NCI-H2227 treated with DMSO at 0.1 percent for 48 hours (cell line): ENCODE data around the gene SPINT1.

Experiments
- DNase-seq: peaks from one replicate; lab custom pipeline; 2025; lab: John Stamatoyannopoulos, UW

The SPINT1 gene, protein sequence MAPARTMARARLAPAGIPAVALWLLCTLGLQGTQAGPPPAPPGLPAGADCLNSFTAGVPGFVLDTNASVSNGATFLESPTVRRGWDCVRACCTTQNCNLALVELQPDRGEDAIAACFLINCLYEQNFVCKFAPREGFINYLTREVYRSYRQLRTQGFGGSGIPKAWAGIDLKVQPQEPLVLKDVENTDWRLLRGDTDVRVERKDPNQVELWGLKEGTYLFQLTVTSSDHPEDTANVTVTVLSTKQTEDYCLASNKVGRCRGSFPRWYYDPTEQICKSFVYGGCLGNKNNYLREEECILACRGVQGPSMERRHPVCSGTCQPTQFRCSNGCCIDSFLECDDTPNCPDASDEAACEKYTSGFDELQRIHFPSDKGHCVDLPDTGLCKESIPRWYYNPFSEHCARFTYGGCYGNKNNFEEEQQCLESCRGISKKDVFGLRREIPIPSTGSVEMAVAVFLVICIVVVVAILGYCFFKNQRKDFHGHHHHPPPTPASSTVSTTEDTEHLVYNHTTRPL

DNA sequence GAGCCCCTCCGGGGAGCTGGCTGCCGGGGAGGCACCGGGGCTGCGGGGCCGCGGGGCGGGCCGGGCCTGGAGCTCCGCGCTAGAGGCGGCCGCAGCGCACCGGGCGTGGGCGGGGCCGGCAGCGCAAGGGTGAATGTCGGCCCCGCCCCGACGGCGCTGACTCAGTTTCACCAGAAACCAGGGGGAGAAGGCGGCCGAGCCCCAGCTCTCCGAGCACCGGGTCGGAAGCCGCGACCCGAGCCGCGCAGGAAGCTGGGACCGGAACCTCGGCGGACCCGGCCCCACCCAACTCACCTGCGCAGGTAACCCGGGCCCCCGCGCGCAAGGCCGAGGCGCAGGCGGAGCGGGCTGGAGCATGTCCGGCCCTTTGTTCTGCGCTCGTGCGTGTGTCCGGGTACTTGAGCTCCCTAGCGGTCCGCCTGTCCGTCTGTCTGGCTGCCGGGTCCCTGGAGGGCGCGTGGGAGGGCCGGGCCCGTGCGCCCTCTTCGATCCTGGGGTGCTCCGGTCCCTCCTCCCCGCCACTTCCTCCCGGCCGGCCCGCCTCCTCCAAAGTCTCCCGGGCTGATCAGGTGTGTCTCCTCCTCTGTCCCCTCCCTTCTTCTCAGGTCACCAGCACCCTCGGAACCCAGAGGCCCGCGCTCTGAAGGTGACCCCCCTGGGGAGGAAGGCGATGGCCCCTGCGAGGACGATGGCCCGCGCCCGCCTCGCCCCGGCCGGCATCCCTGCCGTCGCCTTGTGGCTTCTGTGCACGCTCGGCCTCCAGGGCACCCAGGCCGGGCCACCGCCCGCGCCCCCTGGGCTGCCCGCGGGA is at the start of gene SPINT1:
SPINT1 (plus strand) TSS at position 164 of the 811 bp plus-strand sequence; CDS start at position 671, 507 bp downstream.
- DNase-seq = no peak

DNA sequence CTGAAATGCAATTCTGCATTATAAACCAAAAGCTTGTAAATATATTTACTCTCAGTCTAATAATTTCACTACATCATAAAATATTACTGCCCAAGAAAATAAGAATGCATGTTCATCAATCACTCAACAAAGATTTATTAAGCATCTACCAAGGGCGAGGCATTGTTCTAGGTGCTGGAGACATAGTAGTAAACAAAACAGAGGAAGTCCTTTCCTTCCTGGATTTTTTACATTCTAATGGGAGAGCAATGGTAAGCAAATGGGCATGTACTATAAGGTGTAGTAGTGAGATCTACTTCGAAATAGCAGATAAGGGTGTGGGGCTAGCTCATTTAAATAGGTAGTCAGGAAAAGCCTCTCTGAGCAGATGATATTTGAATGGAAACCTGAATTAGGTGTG is 47.8 kb upstream of the SPINT1 start:
- DNase-seq = no peak

DNA sequence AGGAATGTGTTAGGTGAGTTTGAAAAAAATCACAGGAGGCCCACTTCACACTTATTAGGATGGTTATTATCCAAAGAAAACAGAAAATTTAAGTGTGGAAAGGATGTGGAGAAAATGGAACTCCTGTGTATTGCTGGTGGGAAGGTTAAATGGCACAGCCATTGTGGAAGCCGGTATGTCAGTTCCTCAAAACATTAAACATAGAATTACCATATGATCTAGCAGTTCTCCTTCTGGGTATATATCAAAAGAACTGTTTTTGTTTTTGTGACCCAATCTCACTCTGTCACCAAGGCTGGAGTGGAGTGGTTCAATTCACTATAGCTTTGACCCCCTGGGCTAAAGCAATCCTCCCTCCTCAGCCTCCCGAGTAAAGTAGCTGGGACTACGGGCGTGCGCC is 47.3 kb upstream of the SPINT1 start:
- no peak for DNase-seq

DNA sequence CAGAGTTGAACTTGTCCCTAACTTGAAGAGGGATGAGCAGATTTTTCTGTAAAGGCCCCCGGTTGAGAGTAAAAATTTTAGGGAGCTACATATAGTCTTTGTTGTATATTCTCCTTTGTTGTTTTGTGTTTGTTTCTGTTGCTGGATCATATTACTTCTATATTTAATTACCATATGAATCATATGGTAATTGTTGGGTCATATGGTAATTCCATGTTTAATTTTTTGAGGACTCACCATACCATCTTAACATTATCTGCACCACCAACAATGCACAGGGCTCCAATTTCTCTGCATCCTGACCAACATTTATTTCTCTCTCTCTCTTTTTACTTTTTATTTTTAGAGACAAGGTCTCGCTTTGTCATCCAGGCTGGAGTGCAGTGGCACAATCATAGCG is 44.3 kb upstream of the SPINT1 start:
- DNase-seq = no peak

DNA sequence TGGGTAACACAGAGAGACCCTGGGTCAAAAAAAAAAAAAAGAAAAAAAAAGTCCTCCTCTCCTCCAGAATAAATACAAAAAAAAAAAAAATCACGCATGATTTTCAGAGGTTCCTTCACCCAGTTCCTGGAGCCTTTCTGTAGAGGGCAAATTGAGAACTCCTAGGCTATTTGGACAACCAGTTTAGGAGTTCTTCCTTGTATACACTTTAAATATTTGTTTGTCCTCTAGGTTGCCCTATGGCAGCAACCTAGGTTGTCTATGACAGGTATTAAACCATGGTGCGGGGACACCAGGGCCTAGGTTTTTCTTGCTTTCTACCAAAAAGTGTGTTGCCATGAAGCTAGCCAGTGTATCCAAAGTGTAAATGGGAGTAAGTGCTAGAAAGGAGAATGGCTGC is 40.8 kb upstream of the SPINT1 start:
- no peak for DNase-seq

DNA sequence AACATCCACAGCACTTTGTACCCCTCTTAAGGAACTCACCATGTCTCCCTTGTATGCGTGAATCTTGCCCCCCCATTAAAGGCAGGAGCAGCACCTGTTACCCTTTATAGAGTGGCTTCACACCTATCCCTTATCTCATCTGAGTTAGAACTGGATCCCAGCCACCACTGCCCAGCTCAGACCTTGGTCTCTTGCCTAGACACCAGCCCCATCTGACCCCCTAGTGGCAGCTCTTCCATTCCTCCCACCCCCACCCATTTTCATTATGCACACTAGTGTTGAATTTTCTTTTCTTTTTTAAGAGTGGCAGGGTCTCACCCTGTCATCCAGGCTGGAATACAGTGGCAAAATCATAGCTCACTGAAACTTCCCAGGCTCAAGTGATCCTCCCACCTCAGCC is 40.2 kb upstream of the SPINT1 start:
- DNase-seq = no peak

DNA sequence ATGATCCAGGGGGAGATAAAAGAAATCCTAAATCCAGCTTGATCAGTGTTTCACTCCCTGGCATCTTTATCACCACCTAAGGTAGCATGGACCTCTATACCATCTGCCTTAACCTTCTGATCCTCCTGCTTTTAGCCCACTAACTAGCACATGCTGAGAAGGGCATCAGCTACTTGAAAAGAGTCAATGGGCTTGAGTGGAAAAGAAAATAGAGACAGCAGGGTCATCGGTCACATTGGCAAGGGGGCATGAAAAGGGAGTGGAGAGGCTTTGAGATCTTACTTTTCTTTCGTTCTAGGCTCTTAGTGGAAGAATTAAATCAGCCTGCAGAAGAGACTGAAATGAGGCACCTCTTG is 37.2 kb upstream of the SPINT1 start:
- no peak for DNase-seq

DNA sequence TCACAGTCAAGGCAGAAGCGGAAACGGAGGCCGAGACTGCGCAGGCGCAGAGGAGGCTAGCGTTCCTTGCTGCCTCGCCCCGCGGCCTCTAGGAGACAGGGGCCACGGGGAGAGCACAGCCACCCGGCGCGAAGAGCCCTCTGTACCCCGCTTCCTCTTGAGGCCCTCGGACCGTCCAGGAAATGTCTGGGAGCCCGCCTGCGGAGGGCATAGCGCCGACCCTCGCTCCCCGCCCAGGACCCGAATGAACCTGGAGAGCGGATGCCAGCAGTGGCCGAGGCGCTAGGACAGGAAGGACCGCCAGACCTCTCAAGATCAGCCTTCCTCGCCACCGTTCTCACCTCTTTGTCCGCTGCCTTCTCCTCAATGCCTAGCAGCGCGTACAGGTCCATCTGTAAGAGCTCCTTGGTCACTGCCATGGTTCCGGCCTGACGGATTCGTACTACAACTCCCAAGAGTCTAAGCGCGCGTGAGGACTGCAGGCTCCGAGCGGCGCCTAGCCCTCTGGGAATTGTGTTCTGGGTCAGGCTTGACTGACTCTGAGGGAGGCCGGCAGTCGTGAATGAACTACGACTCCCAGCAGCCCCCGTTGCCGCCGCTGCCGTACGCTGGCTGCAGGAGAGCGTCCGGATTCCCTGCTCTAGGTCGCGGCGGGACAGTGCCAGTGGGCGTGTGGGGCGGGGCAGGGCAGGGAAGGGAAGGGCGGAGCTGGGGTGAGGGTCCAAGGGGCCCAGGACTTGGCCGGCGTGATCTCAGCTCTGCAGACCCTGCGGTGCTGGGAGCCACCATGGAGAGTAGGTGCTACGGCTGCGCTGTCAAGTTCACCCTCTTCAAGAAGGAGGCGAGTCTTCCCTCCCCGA is 36.6 kb upstream of the SPINT1 start, which contains the start of the genes DNAJC17 and ZFYVE19:
DNAJC17 (minus strand) TSS at position 446 of the 860 bp plus-strand sequence; CDS start at position 419, 27 bp downstream.
ZFYVE19 (plus strand) TSS at position 62 of the 860 bp plus-strand sequence; CDS start at position 563, 501 bp downstream.
- DNase-seq = peak; percentile 92

DNA sequence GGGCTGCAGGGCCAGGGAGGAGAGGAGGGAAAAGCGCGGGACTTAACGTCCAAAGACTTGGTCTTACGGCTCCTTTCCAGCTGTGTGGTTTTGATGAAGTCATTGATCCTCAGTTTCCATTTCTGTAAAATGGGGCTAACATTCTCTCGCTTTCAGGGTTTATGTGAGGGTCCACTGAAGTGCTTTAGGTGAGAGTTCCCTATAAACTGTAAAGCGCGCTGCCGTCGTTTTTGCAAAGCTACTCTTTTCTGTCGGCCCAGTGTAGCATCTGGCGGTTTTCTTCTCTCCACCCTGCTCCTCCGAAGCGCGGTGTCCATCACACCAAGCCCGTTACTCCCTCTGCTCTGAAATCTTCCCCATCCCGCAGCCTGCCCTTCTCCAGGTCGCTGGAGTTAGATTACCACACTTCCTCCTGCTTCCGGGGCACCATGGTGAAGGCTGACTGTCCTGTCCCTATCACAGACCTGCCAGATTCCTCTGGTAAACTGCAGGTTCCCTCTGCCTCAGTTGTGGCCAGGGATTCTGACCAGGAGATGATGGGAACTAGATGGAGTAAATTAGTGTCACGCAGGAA is 35.9 kb upstream of the SPINT1 start:
- no peak for DNase-seq

DNA sequence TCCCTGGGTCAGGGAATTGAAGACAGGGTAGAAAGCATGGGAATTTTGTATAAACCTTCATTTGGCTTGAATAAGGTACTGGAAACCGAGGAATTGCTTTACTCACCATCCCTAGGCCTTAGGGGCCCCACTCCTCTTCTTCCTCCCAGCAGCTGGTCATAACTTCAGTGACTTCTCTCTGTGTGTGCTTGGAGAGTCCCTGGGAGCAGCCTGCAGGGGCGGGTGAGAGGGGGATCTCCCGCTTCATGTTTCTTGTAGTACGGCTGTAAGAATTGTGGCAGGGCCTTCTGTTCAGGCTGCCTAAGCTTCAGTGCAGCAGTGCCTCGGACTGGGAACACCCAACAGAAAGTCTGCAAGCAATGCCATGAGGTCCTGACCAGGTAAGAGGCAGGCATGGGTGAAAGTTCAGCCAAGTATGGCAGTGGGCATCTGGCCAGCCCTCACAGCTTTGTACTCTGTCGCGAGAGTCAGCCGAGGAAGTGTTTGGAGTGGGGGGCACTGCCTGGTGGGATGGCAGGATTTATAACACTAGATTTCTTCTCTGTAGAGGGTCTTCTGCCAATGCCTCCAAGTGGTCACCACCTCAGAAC is 34.9 kb upstream of the SPINT1 start:
- no peak for DNase-seq

DNA sequence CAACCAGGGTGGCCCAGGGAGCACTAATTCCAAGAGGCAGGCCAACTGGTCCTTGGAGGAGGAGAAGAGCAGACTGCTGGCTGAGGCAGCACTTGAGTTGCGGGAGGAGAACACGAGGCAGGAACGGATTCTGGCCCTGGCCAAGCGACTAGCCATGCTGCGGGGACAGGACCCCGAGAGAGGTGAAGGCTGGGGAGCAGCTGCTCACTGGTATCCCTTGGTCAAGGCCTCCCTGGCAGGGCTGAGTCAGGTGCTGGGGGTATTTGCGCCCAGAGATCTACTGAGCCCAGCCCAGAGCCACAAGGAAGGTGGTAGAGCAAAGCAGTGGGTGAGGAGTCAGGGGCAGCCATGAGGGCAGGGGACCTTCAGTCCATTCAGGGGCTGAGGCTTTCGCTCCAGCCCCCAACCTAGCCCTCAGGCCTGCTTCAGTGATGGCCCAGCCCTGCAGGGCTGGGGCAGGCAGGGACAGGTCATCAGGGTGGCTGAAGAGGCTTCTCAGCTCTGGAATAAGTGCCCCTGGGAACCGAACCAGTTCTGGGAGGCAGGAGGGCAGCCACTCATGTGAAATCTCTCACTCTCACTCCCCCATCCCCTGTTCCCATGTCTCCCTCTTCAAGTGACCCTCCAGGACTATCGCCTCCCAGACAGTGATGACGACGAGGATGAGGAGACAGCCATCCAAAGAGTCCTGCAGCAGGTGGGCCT is 31.0 kb upstream of the SPINT1 start:
- no peak for DNase-seq

DNA sequence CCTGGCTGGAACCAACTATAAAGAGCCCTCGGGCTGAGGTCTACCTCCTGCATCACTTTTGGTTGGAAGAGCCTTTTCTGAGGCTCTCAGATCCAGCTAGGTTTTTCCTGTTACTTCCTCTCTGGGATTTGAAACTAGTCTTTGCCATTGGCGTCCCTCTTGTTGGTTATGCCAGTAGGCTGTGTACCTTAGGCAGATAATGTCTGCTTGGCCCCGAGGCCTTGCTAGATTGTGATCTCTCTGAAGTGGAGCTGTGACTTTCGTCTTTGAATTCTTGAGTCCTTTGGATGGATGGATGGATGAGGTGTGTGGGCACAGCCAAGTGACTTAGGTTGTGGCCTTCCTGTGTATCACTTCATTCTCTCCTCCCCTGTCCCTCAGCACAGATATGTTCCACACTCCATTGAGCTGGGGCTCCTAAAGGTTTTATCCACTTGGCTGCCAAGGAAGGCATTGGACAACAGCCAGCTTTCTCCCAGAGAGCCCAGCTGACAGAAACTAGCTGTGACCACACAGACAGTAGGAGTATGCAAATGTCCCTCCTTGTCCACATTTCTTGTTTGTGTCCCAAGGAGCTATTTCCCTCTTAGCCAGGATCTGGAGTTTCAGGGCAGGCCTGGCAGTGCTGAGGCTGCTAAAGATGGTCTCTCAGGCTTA is 28.7 kb upstream of the SPINT1 start:
- no peak for DNase-seq

DNA sequence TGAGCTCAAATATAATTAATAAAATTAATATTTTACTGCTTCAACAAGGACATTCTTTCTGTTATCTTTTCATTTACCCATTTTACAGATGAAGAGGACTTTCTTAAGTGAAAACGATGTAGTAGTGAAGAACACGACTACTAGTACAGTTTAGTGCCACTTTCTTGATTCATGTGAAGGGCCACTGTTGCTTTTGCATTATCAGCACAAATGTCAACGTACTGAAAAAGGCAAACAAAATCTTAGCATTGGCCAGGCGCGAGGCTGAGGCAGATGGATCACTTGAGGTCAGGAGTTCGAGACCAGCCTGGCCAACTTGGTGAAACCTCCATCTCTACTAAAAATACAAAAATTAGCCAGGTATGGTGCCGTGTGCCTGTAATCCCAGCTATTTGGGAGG is 24.8 kb upstream of the SPINT1 start:
- DNase-seq = no peak

DNA sequence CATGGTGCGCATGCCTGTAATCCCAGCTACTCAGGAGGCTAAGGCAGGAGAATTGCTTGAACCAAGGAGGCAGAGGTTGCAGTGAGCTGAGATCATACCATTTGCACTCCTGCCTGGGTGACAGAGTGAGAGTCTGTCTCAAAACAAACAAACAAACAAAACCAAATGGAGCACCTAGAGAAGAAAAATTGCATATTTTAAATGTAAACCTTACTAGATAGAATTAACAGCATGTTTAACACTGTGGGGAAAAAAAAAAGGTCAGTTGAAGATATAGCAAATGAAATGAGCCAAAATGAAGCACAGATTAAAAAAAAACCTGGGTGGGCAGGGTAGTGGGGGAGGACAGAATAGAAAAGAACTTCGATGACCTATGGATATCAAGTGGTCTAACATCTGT is 22.7 kb upstream of the SPINT1 start:
- DNase-seq = no peak

DNA sequence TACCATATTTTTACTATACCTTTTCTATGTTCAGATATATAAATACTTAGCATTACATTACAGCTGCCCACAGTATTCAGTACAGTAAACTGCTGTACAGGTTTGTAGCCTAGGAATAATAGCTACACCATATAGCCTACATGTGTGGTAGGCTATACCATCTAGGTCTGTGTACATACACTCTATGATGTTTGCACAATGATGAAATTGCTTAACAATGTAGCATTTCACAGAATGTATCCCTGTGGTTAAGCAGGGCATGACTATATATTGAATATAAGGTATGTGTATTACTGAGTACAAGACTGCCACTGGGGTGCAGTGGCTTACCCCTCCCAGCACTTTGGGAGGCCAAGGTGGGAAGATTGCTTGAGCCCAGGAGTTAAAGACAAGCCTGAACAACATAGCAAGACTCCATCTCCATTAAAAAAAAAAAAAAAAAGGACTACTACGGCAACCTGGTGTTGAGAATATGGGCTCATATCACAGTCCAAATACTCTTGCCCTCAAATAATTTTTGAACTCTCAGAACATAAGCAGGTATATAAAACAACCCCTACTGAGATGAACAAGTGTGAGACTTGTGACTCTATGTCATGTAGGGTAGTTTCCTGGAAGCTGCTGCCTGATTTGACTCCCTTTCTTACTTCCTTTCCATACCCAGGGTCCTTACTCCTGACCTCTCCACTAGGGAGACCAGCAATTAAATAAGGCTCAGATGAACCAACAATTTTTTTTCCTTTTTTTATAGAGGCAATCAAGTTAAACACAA is 20.1 kb upstream of the SPINT1 start:
- DNase-seq = no peak

DNA sequence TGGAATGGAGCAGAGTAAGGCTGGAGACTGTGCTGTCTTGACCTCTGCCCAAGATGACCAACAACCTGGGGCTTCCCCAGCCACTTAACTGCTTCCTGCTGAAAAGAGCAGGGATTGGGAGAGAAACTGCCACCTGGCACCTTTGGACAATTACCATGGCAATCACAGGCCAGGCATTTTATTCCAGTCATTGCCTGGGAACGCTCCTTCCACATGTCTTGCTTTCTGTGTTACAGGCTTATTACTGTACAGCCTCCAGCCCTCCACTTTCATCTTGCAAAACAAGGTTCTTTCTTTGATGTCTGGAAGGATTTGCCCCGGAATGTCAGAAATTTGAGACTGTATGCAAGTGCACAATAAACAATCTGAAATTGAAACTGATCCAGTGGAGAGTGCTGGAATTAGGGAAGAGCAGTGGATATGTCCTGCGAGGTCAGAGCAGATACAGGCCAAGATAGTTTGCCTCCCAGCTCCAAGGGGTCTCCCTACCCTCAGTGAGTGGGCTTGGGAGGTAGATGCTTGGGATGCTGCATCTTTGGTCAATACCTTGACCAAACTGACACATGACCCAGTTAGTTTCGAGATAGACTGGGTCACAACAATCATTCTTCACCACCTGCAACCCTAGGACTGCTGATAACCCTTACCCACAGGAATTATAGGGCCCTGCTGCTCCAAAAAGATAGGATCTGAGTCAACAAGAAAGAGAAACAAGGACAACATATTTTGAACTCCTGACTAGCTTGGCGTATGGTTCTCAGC is 18.0 kb upstream of the SPINT1 start:
- no peak for DNase-seq

DNA sequence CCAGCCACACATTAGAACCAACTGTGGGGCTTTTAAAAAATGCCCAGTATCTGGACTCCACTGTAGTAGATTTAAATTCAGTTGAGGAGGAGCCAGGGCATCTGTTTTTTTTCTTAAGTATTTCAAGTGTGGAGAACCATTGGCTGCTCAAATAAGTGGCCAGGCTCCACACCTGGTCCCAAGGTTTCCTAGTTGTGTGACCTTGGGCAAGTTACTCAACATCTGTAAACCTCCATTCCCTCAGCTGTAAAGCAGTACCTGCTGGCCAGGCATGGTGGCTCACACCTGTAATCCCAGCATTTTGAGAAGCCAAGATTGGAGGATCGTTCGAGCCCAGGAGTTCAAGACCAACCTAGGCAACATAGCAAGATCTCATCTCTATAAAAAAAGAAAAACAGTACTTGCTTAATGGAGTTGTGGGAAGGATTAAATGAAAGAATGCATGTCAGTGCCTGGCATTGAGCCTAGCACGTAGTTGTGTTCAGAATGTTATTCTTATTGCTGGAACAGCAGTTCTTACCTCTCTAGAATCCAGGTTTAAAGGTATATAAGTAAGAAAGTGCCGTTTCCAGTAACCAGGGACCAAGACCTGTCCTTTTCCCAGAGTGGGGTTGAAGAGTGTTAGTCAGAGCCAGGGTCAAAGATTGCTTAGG is 17.3 kb upstream of the SPINT1 start:
- DNase-seq = no peak
